Stomach smooth muscle (tissue), 2 donors: Measurements from ENCODE around the gene CCDC178.

Experiments used
- H3K27ac ChIP-seq: one replicate; pipeline ENCODE4 v1.7.0; 2013; ENCODE audit warnings: mild to moderate bottlenecking, low read length, inconsistent platforms
- H3K27me3 ChIP-seq, 2 donors: one replicate each; pipeline ENCODE4 v1.7.0; 2013; ENCODE audit warnings: low read length in 2 of 2; ENCODE audit not compliant: insufficient read depth in 2 of 2, control insufficient read depth in 1 of 2
- H3K36me3 ChIP-seq, 2 donors: one replicate each; pipeline ENCODE4 v1.7.0; 2013; ENCODE audit warnings: low read length in 2 of 2; ENCODE audit not compliant: control insufficient read depth in 2 of 2, insufficient read depth in 2 of 2
- H3K4me1 ChIP-seq: one replicate; pipeline ENCODE4 v1.7.0; 2013; ENCODE audit warnings: low read length; ENCODE audit not compliant: control insufficient read depth, insufficient read depth
- H3K4me3 ChIP-seq, 2 donors: one replicate each; pipeline ENCODE4 v1.7.0; 2013; ENCODE audit warnings: low read length in 2 of 2
- H3K9ac ChIP-seq, 2 donors: one replicate each; pipeline ENCODE4 v1.7.0; 2013; ENCODE audit warnings: low read length in 2 of 2, mild to moderate bottlenecking in 1 of 2
- H3K9me3 ChIP-seq, 2 donors: one replicate each; pipeline ENCODE4 v1.7.0; 2013; ENCODE audit warnings: low read length in 2 of 2; ENCODE audit not compliant: control insufficient read depth in 2 of 2
- donor health status: healthy.
- donor health status: Pancreatic carcinoma.

Gene CCDC178

DNA sequence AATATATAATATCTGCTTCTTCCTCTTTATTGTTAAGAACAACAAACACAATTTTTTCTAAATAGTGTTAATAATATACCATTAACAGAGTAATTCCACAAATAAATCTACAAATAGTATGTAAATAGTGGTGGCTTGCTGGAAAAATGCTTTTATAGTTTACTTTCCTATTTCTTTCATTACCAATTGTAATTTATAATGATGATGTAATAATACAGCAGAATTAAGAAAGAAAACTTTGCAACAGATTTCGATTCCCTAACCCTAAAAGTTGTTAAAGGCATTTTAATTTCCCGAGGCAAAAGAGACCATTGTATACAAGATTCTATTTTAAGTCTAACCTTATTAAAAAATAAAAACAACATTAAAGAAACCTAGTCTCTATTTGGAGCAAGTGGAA, 307.9 kb downstream of the CCDC178 start:
- Histone ChIP-seq H3K9ac (no peak overlapping the region), H3K4me3 (no peak overlapping the region), H3K9me3 (no peaks in the 10 kb centered on the region), H3K36me3 (no peaks in the 10 kb centered on the region), H3K4me1 (no peaks in the 10 kb centered on the region), H3K27ac (no peak overlapping the region), H3K27me3 (no peaks in the 10 kb centered on the region)

DNA sequence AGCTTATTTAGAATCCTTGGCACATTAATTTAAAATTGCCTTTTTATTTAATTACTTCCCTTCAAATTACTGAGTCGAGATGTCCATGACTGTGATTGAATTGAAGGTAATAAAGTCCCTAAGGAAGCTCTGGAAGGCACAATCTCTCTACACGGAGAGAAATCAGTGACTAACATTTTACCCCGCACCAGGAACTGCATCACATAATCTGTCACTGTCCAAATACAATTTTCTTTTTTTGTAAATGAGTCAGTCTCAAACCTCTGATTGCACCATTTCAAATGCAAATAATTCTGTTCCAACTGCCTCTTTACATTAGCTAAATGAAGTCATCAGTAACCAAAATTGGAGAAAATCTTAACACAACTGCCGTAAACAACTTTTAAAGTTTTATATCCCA, 311.9 kb downstream of the CCDC178 start:
- H3K27me3 ChIP-seq = no peaks in the 10 kb centered on the region
- no peaks in the 10 kb centered on the region for H3K4me1 ChIP-seq
- no peak overlapping the region for H3K27ac ChIP-seq
- H3K9ac ChIP-seq = no peak overlapping the region
- H3K36me3 ChIP-seq = no peaks in the 10 kb centered on the region
- no peak overlapping the region for H3K4me3 ChIP-seq
- no peaks in the 10 kb centered on the region for H3K9me3 ChIP-seq

DNA sequence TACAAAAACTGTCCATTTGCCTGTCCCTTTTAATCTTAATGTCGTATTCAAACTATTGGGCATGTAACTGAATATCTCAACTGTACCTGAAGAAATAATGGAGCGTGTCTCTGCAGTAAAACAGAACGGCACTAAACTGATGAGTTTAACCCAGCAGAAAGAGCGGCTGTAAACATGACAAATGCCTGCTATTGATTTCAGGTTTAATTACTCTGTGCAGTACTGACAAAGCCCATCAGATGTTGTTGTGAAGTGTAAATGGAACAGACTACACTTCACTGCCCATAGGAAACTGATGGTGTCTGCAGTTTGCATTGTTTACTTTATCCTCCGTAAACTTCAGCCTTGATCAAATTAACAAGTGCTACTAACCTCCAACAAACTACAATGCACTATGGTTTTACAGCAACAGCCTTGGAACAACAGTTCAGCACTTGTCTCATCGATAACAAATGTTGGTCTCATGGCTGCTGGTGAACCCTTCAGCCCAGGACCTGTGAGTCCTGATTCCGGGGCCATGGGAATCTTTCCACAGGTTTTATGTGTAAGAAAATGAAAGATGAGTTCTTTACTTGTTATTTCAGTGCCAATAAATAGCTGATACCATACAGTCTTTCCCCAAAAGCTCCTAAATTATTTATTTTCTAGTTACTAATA, 316.5 kb downstream of the CCDC178 start:
- Histone ChIP-seq H3K27me3 (no peaks in the 10 kb centered on the region), H3K9ac (no peak overlapping the region), H3K36me3 (no peaks in the 10 kb centered on the region), H3K4me1 (no peaks in the 10 kb centered on the region), H3K27ac (no peak overlapping the region), H3K9me3 (no peaks in the 10 kb centered on the region), H3K4me3 (no peak overlapping the region)

GRCh38 chr18:33116376-33116775, 324.1 kb downstream of the CCDC178 start:
- Histone ChIP-seq H3K36me3 (no peaks in the 10 kb centered on the region), H3K27me3 (no peaks in the 10 kb centered on the region), H3K9me3 (no peaks in the 10 kb centered on the region), H3K4me3 (no peak overlapping the region), H3K27ac (no peak overlapping the region), H3K9ac (no peak overlapping the region), H3K4me1 (no peaks in the 10 kb centered on the region)

DNA sequence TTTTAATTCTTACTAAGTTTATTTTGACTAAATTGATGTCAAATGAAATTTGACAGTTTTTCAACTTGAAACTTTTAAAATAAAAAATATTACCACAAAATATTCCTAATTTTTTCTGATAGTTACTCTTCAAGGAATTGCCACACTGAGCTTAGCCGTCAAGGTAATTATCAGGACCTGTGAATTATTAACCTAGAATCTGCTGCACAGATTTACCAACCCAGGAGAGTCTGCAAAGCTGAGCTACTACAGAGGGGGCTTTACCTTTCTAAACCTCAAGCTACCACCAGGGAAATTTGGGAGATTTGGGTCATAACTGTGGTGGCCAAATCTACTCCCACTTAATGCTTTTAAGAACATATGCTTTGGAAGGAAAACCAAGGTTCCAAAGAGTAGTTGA, 324.6 kb downstream of the CCDC178 start:
- no peaks in the 10 kb centered on the region for H3K4me1 ChIP-seq
- H3K27me3 ChIP-seq = no peaks in the 10 kb centered on the region
- H3K36me3 ChIP-seq = no peaks in the 10 kb centered on the region
- no peak overlapping the region for H3K27ac ChIP-seq
- no peaks in the 10 kb centered on the region for H3K9me3 ChIP-seq
- H3K9ac ChIP-seq = no peak overlapping the region
- no peak overlapping the region for H3K4me3 ChIP-seq

DNA sequence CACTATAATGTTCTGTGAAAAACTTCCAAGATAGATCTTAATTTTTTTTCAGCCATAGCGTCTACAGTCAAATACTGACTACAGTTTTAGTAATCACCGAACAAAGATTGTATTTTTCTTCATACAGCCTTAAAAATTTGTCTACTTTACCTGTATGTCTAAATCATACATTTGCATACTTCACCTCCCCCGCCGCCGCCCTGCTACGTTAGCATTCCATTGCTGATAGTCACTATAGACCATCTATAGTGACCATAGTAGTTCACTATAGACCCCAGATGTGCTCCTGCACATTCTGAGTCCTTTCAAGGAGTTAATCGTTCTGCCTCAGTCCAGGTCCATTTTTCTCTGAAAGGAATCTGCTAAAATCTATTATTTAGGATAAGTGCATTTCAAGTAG, 325.0 kb downstream of the CCDC178 start:
- H3K36me3 ChIP-seq = no peaks in the 10 kb centered on the region

GRCh38 chr18:33114749-33115148, 325.8 kb downstream of the CCDC178 start:
- H3K9me3 ChIP-seq = no peaks in the 10 kb centered on the region
- H3K36me3 ChIP-seq = no peaks in the 10 kb centered on the region
- no peaks in the 10 kb centered on the region for H3K27me3 ChIP-seq
- H3K27ac ChIP-seq = no peak overlapping the region
- no peak overlapping the region for H3K4me3 ChIP-seq
- no peaks in the 10 kb centered on the region for H3K4me1 ChIP-seq
- no peak overlapping the region for H3K9ac ChIP-seq

More for the DNA sequence above, 325.0 kb downstream of the CCDC178 start:
- no peaks in the 10 kb centered on the region for H3K4me1 ChIP-seq
- H3K4me3 ChIP-seq = no peak overlapping the region
- H3K27ac ChIP-seq = no peak overlapping the region
- H3K27me3 ChIP-seq = no peaks in the 10 kb centered on the region
- no peak overlapping the region for H3K9ac ChIP-seq
- H3K9me3 ChIP-seq = no peaks in the 10 kb centered on the region

DNA sequence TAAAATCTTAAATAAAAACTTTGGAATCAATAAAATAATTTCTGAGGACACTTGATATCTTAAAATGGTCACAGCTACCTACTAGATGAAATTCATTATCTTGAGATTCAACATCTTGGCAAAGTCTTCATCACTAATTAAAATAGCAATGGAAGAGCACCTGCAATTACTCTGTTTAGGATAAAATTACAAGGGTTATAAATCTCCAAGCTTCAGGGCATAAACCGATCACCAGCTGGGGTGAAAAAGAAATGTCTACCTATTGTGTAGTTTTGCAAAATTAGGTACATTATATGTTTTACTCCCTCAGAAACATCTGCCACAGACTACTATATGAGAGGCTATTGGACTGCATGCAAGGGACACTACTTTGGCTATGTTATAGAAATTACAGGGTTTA, 327.1 kb downstream of the CCDC178 start:
- H3K4me3 ChIP-seq = no peak overlapping the region
- no peaks in the 10 kb centered on the region for H3K4me1 ChIP-seq
- no peaks in the 10 kb centered on the region for H3K27me3 ChIP-seq
- no peak overlapping the region for H3K9ac ChIP-seq
- H3K9me3 ChIP-seq = no peaks in the 10 kb centered on the region
- H3K27ac ChIP-seq = no peak overlapping the region
- no peaks in the 10 kb centered on the region for H3K36me3 ChIP-seq

DNA sequence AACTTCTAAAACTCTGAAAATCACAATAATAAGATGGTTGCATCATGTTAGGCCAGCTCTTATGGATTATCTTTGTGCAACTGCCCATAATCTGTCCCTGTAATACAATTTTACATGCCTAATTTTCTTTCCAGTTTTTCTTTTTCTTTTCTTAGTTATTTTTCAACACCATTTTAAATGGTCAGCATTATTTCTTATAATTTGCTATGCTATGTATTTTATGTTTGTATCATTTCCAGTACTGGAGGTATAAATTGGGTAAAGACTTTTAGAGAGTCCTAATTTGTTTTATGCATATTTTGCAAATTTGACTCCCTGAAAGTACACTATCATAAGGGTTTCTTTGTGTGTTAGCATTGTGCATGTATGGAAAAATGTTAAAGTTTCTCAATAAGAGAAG, 333.0 kb downstream of the CCDC178 start:
- H3K27me3 ChIP-seq = no peaks in the 10 kb centered on the region
- no peak overlapping the region for H3K4me3 ChIP-seq
- H3K4me1 ChIP-seq = no peaks in the 10 kb centered on the region
- no peak overlapping the region for H3K27ac ChIP-seq
- no peak overlapping the region for H3K9ac ChIP-seq
- no peaks in the 10 kb centered on the region for H3K9me3 ChIP-seq
- H3K36me3 ChIP-seq = no peaks in the 10 kb centered on the region

GRCh38 chr18:33101316-33101715, 339.2 kb downstream of the CCDC178 start:
- Histone ChIP-seq H3K36me3 (no peaks in the 10 kb centered on the region), H3K27ac (no peak overlapping the region), H3K27me3 (no peaks in the 10 kb centered on the region), H3K4me1 (no peaks in the 10 kb centered on the region), H3K4me3 (no peak overlapping the region), H3K9me3 (no peaks in the 10 kb centered on the region), H3K9ac (no peak overlapping the region)

DNA sequence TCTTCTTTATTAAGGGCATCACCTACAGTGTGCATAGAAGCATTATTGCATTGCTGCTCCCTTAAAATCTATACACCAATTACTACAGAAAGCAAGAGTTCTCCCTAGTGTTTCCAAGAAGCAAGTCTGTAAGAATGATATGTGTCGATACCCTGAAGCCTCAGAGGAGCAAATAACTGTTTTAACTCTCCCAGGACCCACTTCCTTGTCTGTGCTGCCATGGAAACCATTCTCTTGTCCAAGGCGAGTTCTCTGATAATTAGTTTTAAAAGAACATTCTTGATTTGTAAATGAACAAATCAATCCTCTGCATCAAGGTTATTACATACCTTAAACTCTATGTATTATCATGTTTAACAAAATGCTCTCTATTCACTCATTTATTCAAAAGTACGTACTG, 340.9 kb downstream of the CCDC178 start:
- H3K27me3 ChIP-seq = no peaks in the 10 kb centered on the region
- H3K9ac ChIP-seq = no peak overlapping the region
- H3K27ac ChIP-seq = no peak overlapping the region
- H3K9me3 ChIP-seq = no peaks in the 10 kb centered on the region
- no peaks in the 10 kb centered on the region for H3K4me1 ChIP-seq
- no peak overlapping the region for H3K4me3 ChIP-seq
- H3K36me3 ChIP-seq = no peaks in the 10 kb centered on the region
